ENCODE data around the gene ALX3.
"Not testable (repeated sequence)": the region's sequence is repeated elsewhere in the genome, so short reads cannot be mapped to it uniquely, and the experiment has no call there.

Gene ALX3

DNA sequence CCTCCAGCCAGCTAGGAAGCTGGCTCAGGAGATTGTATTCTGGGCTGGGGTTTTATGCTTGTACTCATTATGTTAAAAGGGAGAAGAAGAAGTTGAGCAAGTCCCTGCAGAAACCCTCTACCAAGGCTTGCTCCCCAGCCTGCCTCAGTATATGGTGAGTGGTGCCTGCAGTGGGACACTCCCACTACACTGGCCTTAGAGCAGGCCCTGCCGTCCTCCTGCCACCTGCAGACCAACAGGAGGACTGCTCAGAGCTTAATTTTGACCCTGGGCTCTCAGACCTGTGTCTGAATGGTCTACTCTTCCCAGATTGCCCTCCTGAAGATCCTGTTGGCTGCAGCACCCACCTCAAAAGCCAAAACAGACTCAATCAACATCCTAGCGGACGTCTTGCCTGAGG lies 23.0 kb downstream of the ALX3 start:
- DNase-seq (ENCODE audit: low spot score) = no peak

DNA sequence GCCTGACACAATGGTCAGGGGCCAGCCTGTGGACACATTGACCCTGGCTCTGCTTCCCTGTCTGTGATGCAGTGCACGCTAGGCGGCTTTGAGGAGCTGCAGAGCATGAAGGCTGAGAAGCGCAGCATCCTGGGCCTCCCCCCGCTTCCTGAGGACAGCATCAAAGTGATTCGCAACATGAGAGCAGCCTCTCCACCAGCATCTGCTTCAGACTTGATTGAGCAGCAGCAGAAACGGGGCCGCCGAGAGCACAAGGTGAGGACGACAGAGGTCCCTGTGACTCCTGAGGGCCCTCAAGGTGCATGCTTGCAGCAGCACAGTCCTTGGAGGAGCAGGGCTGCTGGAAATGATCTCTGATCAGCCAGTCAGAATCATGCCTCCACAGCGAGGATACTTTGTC lies 27.5 kb downstream of the ALX3 start:
- no peak for DNase-seq (ENCODE audit: low spot score)

DNA sequence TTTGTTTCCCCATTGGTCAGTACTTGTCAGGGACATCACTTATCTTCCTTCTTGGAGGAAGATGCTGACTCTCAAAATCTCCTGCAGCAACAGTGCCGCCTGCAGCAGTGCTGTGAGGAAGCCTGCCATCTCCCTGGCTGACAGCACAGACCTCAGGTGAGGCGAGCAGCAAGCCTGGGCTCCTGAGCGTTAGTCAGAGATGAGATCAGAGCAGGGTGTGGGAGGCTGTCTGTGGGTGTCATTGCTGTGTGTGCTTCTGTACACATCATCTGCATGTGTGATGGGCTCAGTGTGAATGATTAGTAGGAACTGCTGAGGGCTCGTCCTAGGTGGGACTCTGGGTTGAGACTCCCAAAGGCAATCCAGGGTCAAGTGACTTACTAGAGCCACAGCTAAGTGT lies 29.9 kb downstream of the ALX3 start:
- no peak for DNase-seq (ENCODE audit: low spot score)

DNA sequence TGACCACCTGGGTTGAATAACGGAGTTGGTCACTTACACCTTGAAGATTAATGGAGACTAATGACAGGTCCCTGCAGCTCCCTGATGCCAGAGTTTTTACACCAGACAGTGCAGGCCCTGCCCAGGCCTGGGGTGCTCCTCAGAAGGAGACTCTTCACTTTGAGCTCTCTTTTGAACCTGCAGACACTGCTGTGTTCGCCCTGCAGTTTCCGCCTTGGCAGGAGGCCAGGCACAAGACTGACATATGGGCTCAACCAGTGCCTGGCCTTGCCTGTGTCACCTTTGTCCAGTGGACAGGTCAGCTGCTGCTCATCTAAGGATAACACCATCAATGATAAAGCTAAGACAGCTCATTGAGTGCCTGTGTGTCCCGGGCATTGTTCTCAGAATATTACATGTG lies 30.8 kb downstream of the ALX3 start:
- DNase-seq (ENCODE audit: low spot score) = no peak

DNA sequence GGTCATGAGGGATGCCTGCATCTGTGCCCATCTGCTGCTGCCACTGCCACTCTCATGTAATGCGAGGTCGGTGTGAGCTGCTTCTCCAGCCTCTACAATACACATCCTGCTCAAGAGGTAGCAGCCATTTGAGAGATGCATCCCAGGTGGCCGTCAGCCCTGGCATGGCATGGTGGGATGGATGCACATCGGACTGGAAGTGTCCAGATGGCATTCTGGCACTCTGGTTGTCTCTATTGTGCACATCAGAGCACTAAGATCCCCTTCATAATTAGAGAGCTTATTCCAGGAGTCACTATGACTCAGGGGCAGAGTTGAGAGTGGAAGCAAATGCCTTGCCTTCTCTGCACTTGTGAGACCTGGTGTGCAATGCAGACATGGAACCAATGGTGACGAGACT lies 32.2 kb downstream of the ALX3 start:
- no peak for DNase-seq (ENCODE audit: low spot score)

DNA sequence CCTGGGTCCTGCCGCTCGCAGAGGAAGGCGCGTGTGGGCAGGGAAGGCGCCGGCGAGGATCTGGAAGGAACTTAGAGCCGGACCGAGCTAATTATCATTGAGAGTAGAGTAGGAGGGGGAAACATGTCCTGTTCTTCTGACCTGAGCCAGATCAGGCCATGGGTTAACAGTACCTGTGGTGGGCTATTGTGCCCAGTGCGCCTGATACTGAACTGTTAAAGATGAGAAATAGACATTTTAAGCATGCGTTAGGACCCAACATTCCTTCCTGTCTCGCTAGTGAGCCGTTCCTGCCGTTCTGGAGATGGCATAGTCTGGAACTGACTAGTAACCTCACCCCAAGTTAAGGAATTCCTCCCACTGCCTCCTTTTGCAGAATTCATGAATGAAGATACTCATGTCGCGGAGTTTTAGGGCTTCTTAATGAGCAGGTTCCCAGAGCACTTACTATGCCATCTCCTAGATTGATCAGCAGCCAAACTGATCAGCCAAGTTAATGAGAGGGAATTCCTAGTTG lies 35.2 kb downstream of the ALX3 start:
- peak; percentile 46 for DNase-seq (ENCODE audit: low spot score)

DNA sequence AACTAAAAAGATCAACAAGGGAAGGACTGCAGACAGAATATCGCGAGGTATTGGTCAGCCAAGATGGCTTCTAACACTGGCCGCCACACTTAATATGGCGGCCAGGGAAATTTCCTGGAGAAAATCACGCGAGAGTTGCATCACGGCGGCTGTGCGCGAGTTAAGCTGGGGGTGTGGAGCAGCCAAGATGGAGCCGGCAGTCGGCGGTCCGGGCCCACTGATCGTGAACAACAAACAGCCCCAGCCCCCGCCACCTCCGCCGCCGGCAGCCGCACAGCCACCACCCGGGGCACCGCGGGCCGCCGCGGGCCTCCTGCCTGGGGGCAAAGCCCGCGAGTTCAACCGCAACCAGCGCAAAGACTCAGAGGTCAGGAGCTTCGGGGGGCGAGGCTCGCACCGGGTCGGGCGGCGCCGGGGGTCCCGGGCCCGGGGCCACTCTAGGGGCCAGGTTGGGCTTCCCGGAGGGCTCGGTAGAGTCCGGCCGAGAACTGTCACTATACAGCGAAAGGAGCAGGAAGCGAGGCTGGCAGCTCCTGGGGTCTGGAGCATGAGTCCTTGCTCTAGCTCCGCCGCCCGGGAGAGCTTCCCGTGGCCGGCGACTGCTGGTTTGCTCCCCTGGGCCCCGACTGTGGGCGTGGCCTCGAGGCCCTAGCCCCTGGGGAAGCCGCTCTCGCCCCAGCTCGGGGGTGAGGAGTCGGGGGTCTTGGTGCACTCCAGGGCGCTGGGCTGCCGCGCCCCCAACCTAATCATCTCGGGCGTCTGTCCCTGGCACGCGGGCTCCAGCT lies 35.8 kb downstream of the ALX3 start, which contains the start of gene STRIP1:
Gene STRIP1 (plus strand): TSS at position 174 of the 785 bp plus-strand sequence. CDS start 14 bp downstream, at position 188.
- DNase-seq (ENCODE audit: low spot score) = peak; percentile 89

DNA sequence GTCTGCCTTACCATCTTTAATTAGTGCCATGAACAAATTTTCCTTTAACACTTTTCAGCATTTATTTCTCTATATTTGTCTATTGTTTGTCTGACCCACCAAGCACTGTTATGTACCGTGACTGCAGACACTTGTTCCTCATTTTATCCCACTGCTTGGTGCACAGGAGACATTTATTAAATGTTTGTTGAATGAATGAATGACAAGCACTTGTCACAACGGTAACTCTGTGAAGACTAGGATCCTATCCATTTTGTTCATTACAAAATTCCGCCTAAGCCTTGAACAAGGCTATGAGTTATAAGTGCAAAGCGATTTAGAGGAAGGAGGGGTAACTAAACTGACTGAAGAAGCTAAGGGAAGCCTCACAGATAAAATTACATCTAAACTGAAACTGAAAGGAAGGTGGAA lies 36.4 kb downstream of the ALX3 start:
- DNase-seq (ENCODE audit: low spot score) = no peak

DNA sequence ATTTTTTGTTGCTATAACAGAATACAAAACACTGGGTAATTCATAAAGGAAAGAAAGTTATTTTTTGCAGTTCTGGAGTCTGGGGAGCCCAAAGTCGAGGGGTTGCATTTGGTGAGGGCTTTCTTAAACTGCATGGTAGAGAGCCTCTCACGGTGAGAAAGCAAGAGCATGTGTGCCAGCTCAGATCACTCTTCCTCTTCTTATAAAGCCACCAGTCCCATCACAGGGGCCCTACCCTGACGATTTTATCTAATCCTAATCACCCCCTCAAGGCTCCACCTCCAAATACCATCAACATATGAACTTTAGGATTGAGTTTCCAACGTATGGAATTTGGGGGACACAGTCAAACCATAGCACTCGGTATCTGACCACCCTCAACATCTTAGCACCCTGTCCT lies 37.1 kb downstream of the ALX3 start:
- no peak for DNase-seq (ENCODE audit: low spot score)

DNA sequence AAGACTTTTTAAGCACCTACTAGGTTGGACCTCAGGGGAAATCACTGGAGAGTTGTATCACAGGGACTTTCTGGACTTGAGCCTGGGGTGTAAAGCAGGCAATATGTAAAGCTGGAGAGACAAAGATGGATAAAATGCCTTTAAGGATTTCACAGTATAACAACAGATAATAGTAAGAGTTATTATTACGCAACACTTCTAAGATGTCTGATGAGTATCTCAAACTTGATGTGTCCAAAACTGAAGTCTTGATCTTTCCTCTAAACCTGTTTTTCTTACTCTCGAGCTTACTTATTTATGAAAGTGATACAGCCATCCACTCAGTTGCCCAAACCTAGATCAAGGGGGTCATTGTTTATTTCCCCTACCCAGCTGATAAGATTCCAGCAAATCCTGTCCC lies 38.1 kb downstream of the ALX3 start:
- no peak for DNase-seq (ENCODE audit: low spot score)

DNA sequence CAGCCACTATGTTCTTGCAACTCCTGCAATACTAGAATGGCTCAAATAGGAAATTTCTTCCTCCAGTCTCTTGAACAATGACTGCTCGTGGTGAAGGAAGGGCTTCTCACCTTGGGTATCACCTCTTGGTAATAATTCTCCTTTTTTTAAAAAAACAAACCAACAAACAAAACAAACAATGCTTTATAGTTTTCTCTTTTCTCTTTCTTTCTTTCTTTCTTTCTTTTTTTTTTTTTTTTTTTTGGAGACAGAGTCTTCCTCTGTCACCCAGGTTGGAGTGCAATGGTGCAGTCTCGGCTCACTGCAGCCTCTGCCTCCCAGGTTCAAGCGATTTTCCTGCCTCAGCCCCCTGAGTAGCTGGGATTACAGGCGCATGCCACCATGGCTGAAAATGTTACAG lies 39.8 kb downstream of the ALX3 start:
- not testable (repeated sequence) for DNase-seq (ENCODE audit: low spot score)

DNA sequence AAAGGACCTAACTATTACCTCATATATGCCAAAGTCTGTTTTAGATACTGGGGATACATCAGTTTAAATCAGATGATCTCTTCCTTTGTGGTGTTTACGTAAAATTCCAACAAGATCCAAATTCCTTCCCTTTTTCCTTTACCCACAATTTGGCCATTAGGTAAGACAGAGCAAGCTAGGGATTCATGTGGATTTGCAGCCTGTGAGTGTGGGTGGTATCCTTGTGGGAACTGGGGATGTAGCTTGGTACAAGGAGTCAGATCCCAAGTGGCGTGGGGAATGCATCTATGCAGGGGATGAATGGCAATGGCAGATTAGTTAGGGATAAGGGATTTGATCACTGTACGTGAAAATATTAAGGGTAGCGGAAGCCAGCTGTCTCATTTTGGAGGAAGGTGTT lies 45.9 kb downstream of the ALX3 start:
- no peak for DNase-seq (ENCODE audit: low spot score)

DNA sequence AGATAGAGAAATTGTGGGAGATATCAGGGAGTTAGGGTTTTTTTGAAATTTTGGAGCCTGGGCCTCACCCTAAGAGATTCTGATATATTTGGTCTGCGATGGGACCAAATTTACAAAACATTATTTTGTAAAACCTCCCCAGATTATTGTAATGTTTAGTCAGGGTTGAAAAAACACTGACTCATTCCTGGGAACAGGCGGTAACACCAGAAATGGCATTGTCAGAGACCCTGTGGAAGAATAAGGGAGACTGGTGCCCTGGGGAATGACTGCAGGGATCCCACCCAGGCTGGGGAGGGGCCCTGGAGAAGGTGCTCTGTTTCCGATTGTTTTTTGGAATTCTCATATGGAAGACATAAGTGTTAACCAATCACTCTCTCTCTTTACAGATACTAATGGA lies 49.2 kb downstream of the ALX3 start:
- peak; percentile 14 for DNase-seq (ENCODE audit: low spot score)

DNA sequence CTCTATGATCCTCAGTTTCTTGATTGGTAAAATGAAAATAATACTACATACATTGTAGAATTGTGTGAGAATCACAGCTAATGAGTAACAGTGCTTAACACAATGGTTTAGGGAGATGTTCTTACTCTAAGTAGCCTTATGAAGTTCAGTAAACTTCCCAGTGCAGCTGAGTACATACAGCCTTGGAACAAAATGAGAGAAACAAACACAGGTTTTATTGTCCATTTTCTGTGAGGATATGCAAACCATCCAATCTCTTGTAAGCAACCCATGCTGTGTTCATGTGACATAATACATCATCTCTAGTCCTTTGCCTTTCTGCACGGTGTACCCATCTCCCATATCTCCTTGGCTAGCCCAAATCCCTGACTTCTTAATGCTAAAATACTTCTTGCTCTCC lies 50.7 kb downstream of the ALX3 start:
- DNase-seq (ENCODE audit: low spot score) = no peak

DNA sequence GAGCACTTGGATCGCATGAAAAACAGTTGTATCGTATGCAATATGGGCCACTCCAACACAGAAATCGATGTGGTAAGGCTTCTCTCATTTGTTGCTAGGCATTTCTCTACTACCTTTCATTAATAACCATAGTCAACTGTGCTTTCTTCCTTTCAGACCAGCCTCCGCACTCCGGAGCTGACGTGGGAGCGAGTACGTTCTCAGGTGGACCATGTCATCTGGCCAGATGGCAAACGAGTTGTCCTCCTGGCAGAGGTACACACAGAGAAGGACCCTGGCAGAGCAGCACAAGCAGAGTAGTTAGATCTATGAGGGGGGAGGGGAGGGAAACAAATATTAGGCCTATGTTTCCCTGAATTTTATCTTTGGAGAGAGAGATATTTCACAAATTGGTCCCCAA lies 52.1 kb downstream of the ALX3 start:
- DNase-seq (ENCODE audit: low spot score) = no peak

DNA sequence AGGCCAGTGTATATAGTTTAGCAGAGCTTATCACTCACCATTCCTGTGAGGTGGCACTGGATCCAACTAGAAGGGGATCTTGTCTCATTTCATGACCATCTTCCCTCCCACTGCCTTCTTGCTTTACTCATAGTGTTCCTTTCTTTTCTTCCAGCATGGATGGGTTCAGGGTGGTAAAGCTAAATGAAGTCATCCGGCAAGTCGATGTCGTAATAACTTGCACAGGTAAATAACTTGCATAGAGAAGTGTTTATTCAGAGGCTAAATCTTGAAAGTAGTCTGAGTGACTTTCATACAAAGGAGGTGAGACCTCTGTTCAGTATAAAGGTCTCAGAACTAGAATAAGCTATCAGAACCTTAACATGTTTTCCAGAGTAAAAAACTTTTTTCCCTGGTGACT lies 52.7 kb downstream of the ALX3 start:
- DNase-seq (ENCODE audit: low spot score) = no peak

DNA sequence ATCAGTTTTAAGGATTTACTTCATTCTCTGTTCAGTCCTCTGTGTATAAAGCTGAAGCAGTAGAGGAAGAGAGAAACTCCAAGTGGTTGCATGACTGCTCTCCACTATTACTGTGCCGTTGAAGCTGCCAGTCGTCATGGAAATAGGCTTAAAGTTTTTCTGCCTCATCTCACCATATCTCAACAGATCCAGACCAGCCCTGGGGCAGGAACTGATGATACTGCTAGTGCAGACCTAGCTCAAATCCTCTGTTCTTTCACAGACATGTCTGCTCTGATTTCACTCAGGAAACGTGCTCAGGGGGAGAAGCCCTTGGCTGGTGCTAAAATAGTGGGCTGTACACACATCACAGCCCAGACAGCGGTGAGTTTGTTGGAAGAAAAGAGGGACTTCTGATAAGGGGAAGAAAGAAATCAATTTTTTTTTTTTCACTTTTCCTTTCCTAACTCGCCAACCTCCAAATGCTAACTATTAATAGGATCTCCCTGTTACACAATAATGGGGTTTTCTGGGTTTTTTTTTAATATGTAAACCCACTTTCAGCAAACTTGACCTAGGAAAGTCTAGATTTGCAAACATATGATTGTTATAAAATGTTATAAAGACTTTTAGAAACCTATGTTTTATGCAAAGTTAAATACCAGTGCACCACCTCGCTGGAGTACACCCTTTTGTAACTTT lies 58.2 kb downstream of the ALX3 start:
- DNase-seq (ENCODE audit: low spot score) = no peak

DNA sequence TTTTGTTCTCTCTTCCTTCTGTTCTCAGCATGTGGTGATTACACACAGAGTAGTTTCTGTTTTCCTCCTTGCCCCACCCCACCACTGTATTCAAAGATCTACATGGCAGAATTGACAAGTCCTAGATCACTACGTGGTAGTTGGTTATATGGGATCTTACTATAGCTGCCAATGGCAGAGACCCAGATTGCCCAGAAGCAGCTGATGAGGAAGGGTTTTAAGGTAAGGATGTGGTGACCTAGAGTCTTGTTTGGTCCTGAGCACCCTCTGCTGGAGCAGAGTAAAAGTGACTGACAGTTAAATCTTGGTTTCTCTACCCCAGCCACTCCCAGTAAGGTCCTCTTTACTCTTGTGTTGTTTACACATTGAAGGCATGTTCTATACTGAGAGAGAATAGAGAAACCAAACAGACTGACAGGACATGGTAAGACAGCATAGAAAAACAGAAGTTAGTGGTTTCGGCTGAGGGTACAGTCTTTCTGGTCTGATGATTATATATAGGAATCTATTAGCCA lies 58.9 kb downstream of the ALX3 start:
- DNase-seq (ENCODE audit: low spot score) = peak; percentile 45

All from hepatic stellate cell (primary cell).